GM21619 (cell line): ENCODE data around the gene TTC4.
A peak's percentile ranks its signal among the peaks of the same experiment; 100 is the strongest.
"Not testable (repeated sequence)": the region's sequence is repeated elsewhere in the genome, so short reads cannot be mapped to it uniquely, and the experiment has no call there.

ENCODE experiments used
- ATAC-seq: cut with Tn5 transposase; IDR thresholded peaks from one replicate; pipeline ENCODE4 v1.9.1; 2021; ENCODE audit not compliant: unreplicated experiment

TTC4 gene

DNA sequence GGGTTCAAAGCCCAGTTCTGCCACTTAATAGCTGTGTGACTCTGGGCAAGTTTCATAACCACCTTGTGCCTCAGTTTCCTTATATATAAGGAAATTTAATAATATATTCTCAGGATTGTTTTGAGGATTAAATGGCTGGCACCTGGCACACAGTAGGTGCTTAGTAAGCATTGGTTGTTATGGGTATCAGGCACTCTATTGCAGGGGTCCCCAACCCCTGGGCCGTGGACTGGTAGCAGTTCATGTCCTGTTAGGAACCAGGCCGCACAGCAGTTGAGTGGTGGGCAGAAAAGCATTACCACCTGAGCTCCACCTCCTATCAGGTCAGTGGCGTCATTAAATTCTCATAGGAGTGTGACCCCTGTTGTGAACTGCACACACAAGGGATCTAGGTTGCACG, 30.2 kb downstream of the TTC4 start:
- no peak for ATAC-seq

DNA sequence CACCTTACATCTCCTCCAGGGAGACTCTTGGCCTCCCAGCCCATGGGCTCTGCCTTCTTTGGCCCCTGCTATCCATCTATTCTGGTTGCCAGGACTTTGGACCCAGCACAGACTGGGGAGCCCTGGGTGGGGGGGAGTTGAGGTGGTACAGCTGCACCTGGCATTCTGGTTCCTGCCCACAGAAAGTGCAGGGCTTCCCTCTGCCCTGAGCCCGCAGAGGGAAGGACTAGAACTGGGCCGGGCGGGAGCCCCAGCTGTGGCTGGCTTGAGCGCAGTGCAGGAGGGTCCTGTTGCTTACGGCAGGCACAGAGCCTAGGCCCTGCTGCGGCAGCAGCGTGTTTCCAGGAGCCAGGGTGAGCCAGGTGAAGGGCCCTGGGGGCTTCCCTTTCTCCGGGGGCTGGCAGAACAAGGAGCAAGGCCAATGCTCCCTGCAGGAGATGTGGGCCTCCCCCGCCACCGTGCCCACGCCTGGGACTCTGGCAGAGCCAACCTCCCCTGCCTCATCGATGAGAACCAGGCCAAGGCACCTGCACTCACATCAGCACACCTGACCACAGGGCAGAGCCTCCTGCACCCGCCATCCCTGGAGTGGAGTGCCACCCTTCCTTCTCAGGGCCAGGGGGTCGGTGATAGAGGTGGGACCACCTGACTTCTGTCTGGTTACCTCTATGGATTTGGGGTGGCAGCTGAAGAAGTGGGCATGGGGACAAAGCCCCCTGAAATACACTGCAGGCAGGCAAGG, 32.6 kb downstream of the TTC4 start:
- ATAC-seq = no peak

GRCh38 chr1:54750596-54750995, 34.9 kb downstream of the TTC4 start:
- ATAC-seq = no peak

DNA sequence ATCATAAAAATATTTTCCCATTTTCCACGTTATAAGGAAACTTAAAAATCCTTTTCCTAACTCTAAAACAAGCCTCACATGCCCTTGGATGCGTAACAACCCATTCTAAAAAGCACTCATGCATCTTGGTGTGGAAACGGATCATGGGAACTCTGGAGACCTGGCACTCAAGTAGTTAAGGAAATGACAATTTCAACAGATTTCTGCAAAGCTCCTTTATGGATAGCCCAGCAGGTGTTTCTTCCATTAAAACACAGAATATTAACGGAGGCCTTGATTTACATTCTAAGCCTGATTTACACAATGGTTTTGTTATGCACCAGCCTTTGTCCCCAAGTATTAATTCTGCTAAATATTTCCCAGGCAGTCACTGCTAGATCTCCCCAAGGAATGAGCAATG, 35.8 kb downstream of the TTC4 start:
- ATAC-seq = no peak

- ATAC-seq = no peak
These were observed 38.4 kb downstream of the TTC4 start for GRCh38 chr1:54754045-54754444.

DNA sequence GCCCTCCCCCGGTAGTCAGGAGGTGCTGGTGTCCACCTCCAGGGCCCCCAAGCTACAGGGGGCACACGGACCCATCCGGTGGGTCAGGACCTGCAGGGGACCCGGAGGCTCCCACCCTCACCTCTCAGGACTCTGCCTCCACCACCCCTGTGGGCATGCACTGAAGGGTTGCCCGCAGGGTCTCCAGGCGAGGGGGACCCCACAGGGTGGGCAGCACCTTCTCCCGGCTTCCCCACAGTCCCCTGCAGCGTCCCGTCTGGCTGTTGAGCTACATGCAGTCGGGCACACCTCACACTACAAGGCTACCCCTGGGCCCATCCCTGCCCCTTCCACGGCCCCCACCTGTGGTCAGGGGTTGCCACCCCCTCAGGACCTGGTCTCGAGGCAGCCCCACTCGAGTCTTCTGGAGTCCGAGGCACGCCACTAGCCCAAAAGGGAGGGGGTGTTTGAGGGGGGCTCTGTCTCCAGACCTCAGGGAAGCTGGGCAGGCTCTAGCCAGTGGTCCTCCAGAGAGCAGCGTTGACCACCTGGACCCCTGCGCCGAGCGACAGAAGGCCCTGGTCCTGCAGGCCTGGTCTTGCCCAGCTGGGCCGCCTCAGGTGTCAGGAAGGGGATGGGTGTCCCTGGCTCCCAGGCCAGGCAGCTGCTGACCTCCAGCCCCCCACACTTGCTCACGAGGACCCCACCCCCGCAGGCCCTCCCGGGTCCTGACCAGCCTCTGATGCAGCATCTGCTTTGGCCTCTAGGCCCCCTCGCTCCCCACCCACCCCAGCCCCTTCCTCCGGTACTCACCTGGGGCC, 39.0 kb downstream of the TTC4 start:
- no peak for ATAC-seq

GRCh38 chr1:54757833-54758232, 42.2 kb downstream of the TTC4 start:
- no peak for ATAC-seq

GRCh38 chr1:54758678-54759348, 43.2 kb downstream of the TTC4 start:
- ATAC-seq = no peak

DNA sequence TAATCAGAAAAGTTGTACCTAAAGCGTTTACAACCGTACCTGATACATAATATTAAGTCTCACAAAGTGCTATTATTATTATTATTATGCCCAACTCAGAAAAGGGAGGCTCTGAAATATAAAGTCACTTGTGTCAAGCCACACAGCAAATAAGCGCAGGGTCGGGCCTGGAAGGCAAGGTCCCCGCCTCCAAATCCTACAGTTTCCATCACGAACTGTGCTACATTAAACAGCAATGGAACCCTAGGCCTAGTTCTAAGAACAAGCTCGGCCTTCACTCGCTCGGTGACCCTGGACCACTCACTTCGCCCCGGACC, 48.1 kb downstream of the TTC4 start:
- ATAC-seq = no peak

GRCh38 chr1:54764133-54764921, 48.7 kb downstream of the TTC4 start, which contains the start of gene PARS2:
PARS2 (minus strand) TSS chr1:54764523; CDS start chr1:54759161, 5,362 bp downstream.
- ATAC-seq = peak; percentile 92

DNA sequence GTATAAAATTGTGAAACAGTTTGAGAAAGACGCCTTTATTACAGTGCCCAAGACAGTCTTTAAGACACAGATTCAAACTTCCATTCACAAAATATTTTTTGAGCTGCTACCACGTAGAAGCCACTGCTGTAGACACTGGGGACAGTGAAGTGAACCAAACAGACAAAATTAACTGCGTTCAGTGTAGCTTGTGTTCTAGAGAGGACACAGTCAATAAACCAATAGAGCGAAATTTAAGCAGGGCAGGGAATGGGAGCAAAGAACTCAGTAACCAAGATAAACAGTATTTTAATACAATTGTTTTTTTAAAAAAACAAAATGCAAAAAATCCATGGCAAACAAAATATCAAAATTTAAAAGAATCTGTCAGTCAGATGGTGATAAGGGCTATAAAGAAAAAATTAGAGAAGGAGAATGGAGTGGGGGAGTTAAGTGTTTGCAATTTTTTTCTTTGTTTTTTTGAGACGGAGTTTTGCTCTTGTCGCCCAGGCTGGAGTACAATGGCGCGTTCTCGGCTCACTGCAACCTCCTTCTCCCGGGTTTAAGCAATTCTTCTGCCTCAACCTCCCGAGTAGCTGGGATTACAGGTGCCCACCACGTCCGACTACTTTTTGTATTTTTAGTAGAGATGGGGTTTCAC, 49.4 kb downstream of the TTC4 start:
- ATAC-seq = peak; percentile 16

DNA sequence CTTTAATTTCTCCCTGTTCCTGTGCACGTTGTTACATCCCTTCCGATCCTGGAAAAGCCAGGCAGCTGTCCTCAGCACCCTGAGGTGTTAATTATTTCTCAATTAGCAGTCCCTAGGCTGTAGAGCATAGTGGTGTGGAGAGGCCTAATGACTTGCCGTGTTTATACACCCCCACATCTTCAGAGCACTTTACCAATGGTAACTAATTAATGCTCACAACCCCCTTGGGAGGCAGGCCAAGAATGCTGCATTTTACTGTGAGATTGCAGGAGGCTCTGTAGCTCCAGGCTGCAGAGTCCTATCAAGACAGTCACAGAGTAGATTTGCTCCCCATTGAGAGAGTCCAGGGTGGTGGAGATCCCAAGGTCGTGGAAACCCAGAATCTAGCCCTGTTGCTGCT, 51.1 kb downstream of the TTC4 start:
- ATAC-seq = no peak

DNA sequence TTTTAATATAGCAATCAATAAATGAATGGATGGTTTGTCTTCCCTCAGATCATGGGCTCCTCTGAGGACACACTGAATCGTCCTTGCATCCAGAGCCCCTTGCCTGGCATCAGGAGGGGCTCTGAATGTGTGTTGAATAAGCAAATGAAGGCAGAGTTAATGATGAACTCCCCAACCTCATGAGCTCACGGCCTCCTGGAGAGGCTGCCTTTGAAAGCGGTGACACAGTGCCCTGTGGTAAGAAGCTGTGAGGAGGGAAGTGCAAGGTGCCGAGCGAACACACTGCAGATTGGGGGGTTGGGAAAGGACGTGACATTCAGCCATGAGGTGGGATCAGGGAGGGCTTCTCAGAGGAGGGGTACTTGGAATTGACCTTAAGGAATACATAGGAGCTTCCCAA, 51.9 kb downstream of the TTC4 start:
- ATAC-seq = no peak

- ATAC-seq = no peak
These were observed 52.4 kb downstream of the TTC4 start for GRCh38 chr1:54768093-54768492.

GRCh38 chr1:54772951-54773350, 57.3 kb downstream of the TTC4 start:
- ATAC-seq = no peak

GRCh38 chr1:54774820-54775498, 59.3 kb downstream of the TTC4 start:
- no peak for ATAC-seq

DNA sequence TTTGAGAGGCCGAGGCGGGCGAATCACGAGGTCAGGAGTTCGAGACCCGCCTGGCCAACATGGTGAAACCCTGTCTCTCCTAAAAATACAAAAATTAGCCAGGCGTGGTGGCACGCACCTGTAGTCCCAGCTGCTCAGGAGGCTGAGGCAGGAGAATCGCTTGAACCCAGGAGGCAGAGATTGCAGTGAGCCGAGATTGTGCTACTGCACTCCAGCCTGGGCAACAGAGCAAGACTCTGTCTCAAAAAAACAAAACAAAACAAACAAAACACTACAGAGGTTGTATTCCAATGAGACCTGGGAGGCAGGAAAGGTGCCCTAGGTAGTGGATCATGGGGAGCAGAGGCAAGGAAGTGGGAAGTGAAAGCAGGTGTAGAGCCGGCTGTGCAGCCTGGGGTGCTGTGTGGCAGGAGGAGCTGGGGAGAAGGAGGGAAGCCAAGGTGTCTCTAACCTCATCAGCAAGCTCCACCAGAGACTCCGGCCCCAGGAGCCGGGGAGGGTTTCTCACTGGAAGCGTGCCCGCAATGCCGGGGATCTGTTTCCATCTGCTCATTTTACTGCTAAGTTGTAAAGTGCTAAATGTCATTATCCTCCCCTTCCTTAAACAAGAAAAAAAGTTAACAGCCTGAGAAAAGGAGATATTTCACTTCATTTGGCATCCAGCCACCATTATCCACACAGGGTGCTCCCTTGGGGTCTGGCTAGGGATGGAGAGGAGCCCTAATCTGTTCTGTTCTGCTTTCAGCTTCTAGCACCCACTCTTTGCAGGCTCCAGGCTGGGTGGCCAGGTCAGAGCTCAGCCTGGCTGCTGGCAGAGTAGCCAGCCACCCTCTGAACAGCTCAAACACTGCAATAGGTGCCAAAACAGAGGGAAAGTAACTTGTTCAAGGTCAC, 60.4 kb downstream of the TTC4 start:
- not testable (repeated sequence) for ATAC-seq

DNA sequence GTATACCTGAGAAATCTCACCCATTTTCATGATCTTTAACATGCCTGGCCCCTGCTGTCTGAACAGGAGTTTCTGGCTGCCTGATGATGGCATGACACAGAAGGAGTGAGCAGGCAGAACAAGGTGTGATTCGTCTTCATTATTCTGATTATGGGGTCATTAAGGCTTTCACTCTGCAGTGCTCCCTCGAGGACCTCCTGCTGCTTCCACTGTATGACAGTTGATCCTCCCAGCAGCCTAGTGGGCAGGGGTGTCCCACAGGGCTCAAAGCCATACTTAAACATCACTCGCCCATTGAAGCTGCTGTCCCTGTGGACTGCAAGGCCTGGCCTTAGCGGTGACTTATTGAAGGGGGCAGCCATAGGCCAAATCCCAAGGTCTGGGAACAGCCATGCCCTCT, 61.4 kb downstream of the TTC4 start:
- no peak for ATAC-seq

DNA sequence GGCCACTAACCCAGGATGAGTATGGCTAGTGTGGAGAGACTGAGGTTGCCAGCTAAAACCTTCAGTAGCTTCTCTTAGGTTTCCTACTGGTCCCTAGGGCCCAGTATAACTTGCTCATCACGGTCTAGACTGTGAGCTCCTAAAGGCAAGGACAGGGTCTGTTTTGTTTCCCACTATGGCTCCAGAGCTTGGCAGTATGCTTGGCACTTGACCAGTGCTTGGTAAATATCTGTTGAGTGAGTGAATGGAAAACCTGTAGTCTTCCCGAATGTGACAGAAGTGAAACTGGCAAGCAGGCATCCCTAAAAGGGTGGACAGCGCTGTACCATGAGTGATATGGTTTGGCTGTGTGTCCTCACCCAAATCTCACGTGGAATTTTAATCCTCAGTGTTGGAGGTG, 61.8 kb downstream of the TTC4 start:
- no peak for ATAC-seq
